Stimulated activated CD4-positive, alpha-beta T cell treated with anti-CD3 and anti-CD28 coated beads, Interleukin-12 subunit alpha, Interleukin-12 subunit beta, amount 100 ng/mL, for 48 hours (primary cell): ENCODE measurements around the gene PALS2.

Experiments used
- DNase-seq, 3 donors: peaks; one replicate each; pipeline ENCODE4 v3.0.0-alpha.2; 2020; ENCODE audit warnings: low read depth in 2 of 3, low spot score in 1 of 3

PALS2 gene, protein sequence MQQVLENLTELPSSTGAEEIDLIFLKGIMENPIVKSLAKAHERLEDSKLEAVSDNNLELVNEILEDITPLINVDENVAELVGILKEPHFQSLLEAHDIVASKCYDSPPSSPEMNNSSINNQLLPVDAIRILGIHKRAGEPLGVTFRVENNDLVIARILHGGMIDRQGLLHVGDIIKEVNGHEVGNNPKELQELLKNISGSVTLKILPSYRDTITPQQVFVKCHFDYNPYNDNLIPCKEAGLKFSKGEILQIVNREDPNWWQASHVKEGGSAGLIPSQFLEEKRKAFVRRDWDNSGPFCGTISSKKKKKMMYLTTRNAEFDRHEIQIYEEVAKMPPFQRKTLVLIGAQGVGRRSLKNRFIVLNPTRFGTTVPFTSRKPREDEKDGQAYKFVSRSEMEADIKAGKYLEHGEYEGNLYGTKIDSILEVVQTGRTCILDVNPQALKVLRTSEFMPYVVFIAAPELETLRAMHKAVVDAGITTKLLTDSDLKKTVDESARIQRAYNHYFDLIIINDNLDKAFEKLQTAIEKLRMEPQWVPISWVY

DNA sequence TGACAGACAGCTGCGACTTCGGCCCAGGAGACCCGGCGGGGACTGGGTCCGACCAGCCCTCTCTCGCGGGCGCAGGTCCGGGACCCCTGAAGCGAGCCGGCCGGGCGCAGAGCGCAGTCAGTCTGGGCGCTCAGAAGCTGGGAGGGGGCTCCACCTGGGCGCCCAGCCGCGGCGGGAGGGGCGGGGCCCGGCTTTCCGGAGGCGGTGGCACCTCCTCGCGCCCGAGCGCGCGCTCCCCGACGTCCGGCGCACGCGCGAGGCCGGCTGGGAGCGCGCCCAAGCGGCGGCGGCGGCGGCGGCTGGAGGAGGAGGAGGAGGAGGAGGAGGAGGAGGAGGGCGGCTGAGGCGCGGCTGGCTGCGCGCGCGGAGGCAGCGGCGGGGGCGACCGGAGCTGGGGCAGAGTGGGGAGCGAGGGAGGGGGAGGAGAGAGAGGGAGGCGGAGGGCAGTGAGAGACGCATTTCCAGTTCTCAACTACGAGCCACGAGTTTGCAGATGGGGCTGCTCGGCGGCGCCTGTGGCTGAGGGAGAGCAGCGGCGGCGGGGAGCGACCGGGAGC, at the start of gene PALS2:
TSS of gene PALS2 (plus strand) at position 456 of the 557 bp plus-strand sequence. CDS start 50,216 bp downstream, outside the sequence.
- peak; percentile 41 to 63 (median 50) for DNase-seq

DNA sequence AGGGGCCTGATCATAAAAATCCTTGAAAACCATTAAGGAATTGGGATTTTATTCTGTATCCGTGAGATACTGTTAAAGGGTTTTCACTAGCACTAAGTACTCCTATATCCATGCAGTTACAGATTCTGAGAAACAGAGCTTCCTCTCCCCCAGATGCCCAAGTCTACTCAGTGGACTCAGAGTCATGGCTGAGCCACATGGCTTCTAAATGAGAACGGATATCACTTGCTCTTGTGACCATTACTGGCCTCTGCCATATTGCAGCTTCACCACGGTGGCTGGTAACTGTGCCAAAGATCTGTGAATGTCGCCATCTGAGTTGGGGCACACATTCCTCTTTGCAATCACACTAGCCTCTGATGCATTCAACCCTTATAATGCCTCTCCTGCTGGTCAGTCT, 42.0 kb upstream of the PALS2 start:
- DNase-seq, result no peak

DNA sequence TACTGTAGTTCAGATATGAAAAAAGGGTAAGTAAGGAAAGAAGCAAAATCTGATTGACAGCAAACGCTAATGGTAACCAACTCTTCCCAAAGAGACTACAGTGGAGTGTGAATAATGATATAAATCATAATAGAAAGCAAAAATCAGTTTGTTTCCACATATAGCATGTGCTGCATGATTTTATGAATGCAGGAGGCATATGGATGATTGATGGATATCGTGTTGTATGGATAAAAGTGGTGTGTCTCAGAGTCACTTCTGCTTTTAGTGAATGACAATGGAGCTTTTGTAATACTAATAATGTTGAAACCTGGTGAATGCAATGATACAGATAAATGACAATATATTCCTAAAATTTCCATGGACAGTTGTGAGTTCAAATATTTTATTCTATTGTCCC, 36.6 kb upstream of the PALS2 start:
- no peak for DNase-seq

DNA sequence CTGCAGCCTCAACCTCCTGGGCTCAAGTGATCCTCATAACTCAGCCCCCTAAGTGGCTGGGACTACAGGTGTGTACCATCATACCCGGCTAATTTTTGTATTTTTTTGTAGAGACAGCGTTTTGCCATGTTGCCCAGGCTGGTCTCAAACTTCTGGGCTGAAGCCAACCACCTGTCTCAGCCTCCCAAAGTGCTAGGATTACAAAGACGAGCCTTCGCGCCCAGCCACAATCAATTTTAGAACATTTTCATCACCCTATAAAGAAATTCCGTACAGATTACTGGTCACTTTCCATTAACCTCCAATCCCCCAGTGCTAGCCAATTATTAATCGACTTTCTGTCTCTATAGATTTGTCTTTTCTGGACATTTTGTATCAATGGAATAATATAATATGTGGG, 32.3 kb upstream of the PALS2 start:
- DNase-seq, result no peak

DNA sequence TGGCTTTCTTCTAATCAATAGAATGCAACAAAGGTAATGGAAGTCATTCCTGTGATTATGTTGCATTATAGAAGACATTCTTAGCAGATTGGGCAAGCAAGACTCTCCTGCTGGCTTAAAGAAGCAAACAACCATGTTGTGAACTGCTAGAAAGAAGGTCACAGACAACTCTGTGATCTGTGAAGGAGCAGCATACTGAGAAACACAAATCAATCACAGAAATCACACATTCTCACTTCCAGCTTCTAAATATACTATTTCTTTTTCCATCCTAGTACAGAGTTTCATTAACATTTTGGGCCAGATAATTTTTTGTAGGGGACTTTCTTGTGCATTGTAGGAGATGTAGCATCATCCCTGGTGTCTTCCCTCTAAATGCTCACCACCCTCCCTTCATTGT, 28.0 kb upstream of the PALS2 start:
- DNase-seq, result no peak

DNA sequence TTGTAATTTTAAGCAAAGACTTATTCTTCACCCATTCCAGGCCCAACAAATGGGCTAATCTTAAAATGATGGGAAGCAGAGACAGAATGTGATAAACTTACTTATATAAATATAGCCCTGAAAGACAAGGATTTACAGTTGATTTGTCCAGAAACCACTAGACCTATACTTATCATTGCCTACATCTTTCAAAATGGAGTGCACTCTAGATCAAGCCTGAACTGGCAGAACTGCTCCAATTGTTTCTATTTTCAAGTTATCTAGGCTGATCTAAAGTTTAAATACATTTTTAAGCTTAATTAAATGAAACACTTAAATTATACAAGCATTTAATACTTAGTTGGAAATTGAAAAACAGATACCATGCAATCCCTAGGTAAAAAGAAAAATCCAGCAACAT, 24.9 kb upstream of the PALS2 start:
- DNase-seq, result no peak

DNA sequence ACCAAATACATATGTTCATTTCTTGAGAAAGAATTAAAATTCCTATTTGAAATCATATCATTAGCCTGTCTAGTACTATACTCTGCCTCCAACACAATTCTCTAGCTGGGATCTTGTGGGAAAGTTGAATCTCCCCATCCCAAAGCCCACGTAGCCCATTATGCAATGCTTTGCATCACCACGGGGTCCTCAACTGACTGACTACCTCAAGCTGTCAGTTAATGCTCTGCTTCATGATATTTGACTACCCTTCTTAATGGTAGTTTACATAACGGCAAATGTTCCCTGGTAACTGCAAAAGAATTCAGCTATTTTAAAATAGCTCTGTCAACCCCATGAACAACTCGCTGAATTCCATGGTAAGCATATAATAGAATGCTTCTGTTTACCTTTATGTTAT, 23.3 kb upstream of the PALS2 start:
- DNase-seq, result no peak

DNA sequence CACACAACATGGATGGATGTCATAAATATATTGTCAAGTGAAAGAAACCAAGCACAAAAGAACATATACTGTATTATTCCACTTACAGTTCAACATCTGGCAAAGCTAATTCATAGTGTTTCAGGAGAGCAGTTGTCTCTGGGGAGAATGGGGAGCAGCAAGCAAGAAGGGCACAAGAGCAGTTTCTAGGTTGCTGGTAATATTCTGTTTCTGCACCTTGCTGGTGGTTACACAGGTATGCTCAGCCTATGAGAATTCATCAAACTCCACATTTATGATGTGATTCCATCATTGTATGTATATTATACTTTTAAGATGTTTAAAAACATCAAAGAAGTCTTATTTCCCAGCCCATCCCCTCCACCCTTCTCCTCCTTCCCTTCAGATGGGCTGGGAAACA, 18.1 kb upstream of the PALS2 start:
- no peak for DNase-seq

DNA sequence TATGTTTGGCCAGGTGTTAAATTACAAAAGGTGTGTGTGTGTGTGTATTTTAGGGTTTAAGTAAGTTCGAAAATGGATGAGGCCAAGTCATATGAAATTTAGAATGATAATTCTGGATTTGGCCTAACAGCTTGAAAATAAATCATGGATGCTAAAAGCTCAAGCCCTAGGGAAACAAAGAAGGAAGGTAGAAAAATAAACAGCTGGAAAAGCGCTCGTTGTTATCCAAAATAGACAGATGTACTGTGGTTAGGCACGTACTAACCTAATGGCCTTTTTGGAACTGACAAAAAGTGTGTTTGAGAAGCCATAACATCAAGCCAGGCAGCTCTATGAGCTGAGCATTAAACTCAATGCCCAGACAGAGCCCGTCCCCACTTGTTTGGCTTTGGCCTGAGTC, 17.5 kb upstream of the PALS2 start:
- no peak for DNase-seq

DNA sequence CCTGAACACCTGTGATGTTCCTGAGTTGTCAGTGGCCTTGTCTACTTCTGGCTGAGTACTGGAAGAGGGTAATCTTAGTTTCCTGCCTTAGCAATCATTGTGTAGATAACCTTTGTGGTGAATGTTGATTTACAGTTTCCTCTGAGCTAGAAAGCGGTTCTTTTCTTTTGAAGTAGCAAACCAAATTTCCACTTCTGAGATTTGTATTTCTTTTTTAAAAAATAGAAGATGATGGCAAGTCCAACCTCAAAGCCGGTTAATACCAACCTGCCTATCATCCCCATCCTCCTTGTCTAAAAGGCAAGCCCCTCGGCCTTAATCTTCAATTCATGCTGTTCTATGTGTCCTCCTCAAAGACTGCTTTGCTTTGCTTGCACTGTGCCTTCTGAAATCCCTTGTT, 12.5 kb upstream of the PALS2 start:
- no peak for DNase-seq

DNA sequence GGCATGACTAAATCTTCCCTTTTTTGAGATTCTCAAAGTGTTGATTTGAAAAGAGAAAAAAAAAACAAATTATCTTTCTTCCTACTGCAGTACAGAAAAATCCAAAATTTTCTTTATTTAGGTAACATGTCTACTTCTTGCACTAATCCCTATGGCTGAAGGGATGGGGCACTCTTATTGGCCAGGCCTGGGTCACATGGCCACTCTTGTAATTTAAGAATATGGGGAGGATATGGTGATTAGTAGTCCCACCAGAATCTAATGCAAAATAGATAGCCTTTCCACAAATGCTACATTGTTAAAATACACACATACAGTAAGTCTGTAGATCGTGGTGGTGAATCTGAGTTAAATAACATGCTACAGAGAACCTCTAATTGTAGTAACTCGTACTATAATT, 7.0 kb upstream of the PALS2 start:
- no peak for DNase-seq

DNA sequence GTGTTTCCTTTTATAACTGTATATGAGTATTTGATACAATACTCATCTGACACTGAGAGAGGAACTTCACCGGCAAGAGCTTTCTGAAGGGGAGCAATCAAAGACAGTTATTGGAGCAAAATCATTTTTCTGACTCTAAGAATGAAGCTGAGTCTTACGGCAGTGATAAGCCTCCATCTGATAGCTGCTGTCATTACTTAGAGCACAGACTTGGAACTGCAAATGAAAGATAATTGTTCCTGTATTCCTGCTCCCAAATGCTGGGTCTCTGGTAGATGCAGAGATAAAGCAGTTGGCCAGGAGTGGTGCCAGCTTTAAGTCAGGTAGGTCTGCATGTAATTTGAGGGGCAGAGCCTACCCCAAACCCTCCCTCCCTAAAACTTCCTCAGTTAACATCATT, 2.3 kb upstream of the PALS2 start:
- no peak for DNase-seq

DNA sequence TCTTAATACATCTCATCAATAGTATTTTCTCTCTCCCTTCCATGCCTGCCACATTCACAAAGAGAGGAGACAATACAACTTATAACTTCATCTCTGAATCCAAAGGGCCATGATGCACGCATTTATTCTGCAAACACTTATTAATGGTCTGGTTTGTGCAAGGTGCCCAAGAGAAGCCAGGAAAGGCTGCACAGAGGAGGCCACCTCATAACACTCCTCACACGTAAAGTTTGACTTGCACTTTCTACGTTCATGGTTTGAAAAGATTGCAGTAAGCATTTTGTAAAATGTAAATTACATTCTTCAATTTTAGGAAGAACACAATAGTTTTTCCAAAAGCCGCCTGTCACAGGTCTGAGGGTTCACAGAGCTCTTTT, 1.2 kb upstream of the PALS2 start:
- no peak for DNase-seq

DNA sequence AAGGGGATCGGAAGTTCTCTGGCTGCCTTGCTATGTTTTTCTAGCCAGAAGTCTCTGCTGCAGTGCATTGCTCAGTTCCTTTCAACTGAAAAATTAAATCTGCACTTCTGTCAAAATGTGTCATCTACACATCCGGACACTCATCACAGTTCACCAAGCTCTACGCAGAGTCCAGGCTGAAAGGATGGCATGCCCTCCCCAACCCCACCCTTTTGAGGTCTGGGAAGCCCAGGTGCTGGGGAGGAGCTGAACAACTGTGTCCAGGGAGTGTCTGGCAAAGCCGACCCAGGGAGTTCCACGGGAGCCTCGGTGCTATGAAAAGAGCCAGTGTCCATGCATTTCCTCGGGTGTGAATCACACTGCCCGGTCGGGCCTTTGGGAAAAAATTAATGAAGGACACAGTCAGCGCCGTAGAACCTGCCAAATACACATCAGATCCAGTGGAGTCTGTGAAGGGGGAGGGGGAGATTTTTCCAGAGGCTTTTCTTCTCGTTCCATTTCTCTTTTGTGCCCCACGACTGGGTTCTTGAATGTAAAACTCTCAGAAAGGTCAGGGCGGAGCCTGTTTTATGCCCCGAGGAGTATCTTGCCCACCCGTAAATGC, 757 bp upstream of the PALS2 start:
- DNase-seq, result peak in 1 of 3 donors; percentile 21

DNA sequence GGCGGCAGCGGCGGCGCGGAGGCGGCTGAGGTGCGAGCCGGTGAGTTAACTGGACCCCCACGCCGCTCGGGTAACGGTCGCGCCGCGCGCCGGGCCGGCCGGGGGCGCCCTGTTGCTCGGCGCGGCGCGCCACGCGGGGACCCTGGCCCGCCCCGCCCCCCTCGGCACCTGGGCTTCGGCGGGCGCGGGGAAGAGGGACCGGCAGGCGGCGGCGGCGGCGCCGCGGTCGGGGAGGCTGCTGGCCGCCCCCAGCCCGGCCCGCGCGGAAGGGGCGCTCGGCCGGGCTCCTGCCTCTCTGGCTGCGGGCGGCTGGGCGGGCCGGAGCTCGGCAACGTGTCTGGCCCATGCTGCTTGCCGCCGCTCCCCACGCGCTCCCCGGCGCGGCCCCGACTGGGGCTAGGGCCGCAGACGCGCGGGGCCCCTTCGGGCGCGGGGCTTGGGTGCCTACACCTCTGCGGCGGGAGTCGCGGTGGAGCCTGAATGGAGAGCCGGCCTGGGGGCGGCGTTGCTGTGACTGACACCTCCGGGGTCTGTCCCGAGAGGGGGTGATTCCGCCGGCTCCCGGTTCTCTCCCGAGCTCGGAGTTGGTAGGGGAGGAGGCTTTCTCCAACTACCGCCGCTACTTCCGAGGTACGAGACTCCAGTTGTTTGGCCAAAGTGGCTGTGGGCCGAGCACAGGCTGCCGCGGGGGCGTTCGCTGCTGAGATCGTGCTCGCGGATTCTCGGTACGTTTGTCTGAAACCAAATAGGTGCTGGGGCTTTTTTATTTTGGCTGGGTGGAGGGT, 494 bp downstream of the PALS2 start:
- peak in 1 of 3 donors; percentile 22 for DNase-seq

DNA sequence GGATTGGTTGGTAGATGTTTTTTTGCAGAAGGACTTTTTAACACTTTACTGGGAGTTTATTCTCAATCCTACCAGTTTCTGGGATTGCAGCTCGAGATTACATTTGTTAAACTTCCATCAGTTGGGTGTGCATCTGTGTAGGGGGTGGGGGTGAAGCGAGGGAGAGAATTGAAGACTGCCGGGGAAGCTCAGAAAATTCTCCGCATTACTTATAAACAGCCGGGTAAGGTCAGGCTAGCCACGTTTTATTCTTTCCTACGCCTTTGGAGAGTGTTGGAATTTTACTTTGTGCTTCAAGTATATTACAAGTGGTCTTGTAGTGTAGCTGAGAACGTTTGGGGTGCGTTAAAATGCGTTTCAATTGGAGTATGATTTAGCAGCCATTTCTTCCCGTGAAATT, 1.1 kb downstream of the PALS2 start:
- DNase-seq, result no peak

DNA sequence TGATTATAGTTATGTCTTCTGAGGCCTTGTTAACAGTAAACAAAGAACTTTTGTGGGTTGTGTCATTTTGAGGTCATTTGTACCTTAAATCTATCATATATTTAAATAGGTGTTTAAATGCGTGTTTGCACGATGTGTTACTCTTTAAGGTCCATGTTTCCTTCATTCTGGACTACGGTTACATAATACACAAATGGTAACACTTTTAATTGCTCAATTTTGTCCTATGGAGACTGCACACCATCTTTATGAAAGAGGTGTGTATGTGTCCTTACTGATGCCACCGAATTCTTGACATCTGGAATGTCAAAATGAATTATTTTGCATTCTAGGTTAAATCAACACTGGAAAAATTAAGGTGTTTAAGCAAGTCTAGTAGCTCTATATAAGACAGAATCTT, 1.7 kb downstream of the PALS2 start:
- no peak for DNase-seq

DNA sequence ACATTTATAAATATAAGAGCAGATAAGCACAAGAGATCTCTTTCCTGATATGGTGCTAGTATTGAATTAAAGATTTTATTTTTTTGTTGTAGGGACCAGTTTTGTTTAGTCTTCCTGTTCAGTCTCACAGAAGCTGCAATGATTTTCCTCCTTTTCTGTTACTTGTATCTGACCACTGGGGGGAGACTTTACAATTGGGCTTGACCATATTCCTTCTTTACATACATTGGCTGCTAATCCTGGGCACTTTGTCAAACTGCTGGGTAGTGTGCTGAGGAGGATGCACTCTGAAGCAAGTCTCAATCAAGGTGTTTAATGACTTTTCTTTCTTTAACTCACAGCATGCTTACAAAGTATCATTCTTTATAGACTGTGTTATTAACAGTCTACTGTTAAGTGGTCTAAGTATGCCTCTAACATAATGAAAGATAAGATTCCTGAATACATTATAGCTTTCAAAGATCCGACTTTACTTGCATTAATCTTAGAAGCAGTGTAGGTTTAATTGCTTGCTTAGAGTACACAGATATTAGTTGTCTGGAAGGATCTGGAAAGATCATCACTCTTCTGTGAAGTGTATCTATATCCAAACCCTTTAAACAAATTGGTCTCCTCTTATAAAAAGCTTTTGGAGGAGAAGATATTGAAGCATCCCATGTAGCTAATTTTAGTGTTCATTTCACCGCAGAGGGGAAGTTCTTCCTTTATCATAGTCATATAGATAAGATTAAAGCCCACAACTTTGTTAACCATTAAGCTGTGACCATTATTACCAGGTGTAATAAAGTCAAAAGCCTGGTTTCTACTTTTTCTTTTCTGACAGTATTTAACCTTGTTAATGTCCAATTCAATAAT, 3.1 kb downstream of the PALS2 start:
- no peak for DNase-seq

DNA sequence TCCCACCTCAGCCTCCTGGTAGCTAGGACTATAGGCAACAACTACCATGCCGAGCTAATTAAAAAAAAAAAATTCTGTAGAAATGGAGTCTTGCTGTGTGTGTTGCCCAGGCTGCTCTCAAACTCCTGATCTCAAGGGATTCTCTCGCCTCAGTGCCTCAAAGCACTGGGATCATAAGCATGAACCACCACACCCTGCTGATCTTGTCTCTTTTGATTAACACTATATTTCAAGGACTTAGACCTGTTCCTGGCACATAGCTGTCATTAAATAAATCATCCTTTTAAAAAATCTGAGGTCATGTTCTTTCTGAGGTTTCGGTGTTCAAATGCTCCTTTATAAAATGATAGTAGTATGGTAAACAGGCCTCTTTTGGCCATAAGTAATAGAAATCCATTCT, 4.8 kb downstream of the PALS2 start:
- no peak for DNase-seq

DNA sequence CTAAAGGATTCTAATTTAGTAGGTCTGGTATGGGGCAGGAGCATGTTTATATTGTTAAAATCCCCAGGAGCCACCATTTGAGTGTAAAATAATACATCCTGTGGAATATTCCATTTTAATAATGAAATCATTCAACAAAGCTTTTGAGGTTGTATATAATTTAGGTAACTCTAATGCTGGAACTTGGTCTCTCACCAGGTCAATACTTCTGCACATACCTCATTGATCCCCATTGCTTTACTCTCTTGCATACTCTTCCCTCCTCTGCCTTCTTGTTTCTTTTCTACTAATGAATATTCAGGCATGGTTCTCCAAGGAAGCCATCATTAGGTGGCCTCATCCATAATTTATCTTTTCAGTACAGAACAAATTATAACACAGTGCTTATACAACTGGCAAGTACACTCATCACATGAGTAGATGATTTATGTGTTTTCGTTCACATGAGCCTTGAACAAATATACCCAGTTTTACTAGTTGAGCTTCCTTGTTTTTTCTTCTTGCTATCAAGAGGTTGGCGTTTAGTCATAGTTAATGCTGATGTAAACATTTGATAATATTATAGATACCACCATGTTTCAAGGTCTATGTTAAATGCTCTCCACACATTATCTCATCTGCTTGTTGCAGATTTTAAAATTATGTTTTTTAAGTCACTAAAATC, 7.2 kb downstream of the PALS2 start:
- no peak for DNase-seq
